ENCODE results near the gene F12.
"Not testable (repeated sequence)": the region's sequence is repeated elsewhere in the genome, so short reads cannot be mapped to it uniquely, and the experiment has no call there.

F12 gene

DNA sequence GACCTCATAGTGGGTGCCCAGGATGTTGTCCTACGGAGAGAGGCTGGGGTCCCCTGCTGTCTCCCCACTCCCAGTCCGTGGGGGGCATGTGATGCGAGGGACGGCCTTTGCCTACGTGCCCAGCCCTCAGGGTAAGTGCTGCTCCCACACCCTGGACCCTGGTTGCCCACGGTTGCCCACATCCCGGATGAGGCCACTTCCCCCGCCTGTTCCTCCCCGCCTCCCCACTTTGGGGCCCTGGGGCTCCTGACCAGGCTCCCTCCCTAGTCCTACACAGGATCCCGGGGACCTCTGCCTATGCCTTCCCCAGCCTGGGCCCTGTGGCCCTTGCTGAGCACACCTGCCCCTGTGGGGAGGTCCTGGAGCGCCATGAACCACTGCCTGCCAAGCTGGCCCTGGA is 23.6 kb downstream of the F12 start:
- no peak for DNase-seq

- DNase-seq: no peak
These were observed 25.2 kb downstream of the F12 start, which contains the start of gene SLC34A1 for GRCh38 chr5:177384134-177384533. Gene SLC34A1 (plus strand): TSS chr5:177384434. CDS start chr5:177385742, 1,308 bp downstream.

DNA sequence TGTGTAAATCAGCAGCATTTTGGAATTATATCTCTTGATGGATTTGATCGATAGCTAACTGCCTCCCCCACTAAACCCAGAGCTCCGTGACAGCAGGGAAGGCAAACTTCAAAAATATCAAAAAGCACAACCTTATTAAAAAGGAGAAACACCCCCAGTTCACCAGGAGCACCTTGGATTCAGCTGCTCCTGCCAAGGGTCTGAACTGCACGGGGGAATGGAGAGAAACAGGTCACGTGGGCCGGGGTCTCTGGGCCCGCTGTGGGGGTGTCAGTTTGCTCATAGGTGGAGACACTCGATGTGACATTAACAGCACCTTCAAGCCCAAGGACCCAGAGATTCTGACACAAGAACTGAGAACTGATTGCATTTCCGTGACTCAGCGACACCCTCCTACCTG is 26.2 kb downstream of the F12 start:
- no peak for DNase-seq

GRCh38 chr5:177382423-177383029 is 26.8 kb downstream of the F12 start:
- DNase-seq: no peak

GRCh38 chr5:177380805-177381126 is 28.6 kb downstream of the F12 start:
- no peak for DNase-seq

DNA sequence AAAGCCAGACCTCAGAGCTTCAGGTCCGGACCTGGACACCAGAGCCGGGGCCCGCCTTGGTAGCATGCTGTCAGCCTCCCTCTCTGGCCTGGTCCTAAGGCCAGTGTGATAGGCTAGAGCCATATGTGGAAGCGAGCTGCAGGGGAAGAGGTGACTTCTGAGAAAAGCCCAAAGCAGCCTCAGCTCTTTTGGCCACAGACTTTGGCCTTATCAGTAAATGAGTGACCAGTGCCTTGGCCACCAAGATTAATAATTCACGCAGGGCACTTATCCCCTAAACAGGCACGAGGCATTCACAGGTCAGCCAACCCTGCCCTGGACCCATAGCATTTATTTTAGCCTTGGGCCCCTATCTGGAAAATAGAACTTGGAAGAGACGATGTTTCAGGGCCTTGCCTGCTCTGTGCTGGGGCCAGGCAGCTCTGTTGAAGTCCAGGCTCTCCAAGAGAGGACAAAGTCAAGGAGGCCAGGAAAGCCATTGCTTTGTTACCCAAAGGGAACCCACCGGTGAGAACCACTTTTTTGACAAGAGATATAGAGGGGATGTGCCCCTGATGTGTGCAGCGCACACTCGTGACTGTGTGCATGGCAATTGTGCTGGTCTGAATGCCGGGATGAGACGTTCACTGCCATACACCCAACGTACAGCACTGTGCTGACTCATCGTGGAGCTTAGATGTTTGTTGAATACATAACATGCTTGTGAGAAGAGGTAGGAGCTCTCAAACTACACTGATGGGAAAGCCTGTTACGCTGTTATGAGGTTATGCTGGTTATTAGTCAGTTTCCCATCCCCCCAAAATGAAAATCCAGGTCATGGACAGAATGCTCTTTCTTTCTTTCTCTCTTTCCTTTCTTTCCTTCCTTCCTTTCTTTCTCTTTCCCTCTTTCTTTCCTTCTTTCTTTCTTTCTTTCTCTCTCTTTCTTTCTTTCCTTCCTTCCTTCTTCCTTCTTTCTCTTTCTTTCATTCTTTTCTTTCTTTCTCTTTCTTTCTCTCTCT is 30.2 kb downstream of the F12 start:
- no peak for DNase-seq

DNA sequence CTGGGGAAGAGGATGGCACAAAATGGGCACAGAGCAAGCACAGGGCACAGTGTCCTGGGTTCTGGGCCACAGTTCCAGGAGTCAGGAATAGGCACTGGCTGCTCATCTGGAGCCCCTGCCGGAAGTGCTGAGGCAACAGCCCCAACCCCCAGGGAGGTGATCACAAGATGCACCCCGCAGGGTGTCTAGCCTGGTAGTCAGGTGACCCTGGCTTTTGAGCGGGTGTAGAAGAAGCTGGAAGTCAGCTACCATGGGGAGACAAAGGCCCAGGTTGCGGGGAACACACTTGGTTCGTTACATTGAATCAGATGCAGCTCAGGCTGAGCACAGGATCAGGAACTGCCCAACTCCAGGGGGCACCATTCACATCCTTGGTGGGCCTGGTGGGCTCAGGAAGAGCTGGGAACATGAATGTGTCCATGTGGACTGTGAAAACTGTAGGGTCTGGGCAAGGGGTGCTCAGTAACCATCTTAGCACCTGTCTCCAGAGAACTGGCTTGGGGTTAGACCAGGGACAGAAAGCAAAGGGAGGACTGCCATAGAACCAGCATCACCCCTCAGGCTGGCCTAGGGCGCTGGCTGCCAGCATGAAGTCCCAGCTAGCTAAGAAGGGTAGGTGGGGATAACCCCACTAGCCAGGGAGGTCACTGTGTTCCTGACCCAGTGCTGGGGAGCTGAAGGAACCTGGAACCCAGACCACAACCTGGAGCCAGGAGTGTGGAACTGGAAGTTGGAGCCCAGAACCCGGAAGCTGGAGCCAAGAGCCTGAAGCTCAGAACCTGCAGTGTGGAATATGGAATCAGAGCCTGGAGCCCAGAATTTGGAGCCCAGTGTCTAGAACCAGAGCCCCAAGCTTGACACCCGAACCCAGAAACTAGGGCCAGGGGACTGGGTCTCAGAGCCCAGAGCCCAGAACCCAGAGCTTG is 31.2 kb downstream of the F12 start:
- DNase-seq: no peak

DNA sequence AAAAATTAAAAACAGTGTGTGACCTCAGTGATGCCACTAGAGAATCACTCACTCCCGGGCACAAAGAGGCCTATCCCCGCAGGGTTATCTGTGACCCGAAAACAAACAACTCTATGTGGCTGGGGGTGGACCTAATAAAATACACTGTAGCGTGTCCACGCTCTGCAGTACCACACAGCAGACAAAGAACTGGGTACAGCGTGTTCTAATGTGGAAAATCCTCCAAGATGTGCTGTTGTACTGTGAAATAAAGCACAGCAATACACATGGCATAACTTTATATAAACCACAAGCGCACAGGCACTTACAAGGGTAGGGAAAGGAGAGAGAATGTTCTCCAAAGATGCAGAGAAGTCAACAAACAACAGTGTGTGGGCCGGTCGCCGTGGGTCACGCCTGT is 33.3 kb downstream of the F12 start:
- no peak for DNase-seq

GRCh38 chr5:177375516-177375915 is 33.8 kb downstream of the F12 start:
- not testable (repeated sequence) for DNase-seq

- no peak for DNase-seq
These were observed 35.2 kb downstream of the F12 start for GRCh38 chr5:177374211-177374610.

DNA sequence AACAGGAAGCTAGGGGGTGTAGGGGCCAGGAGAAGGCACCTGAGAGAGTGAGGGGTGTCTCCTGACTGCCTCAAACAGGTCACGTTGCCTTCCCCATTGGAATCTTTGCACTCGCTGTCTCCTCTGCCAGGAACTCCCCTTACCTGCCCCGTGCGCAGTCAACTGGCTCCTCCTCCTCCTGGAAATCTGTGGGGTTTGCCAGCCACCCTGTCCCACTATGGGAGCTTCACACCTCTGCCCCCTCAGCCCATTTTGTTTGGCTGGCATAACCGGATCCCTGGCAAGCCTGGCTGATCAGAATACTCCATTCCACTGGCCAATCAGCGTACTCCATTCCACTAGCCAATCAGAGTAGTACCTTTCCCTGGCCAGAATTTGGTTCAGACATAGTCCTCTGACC is 35.6 kb downstream of the F12 start:
- DNase-seq: no peak

GRCh38 chr5:177372910-177373309 is 36.5 kb downstream of the F12 start:
- DNase-seq: no peak

DNA sequence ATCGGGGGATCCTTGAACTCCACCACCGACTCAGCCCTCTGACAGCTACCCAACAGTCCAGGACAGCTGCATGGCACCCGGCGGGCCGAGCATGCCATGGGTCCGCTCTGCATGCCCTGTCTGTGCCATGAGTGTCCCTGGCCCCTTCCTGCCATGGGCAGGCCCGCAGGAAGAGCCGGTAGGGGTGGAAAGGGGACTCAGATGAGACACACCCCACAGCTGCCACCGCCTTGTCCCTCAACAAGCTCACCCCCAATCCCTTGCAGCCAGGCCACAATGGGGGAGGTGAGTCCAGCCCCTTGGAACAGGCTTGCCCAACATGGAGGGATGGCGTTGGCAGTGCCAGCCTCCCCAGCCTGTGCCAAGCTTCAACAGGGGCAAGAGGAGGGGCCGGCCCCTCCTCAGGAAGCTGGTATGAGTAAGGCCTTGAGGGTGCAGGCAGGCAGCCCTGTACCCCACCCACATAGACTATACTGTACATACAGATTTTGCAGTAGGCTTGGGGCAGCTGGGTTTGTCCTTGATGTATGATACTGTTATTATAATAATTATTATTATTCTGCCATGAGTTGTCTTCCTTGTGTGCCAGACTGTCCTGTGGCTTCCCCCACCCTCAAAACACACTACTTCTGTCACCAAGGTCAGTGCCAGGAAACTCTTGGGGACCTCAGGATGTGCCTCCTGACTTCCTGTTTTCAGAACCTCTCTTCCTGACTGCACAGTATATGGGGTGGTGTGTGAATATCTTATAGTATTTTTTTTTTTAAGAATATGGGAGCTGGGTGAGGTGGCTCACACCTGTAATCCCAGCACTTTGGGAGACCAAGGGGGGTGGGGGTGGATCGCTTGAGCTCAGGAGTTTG is 37.1 kb downstream of the F12 start:
- no peak for DNase-seq

GRCh38 chr5:177371120-177372033 is 38.0 kb downstream of the F12 start:
- no peak for DNase-seq

- peak in 1 of 2 donors; percentile 37 for DNase-seq
These were observed 38.8 kb downstream of the F12 start for GRCh38 chr5:177370488-177371119.

- no peak for DNase-seq
These were observed 39.5 kb downstream of the F12 start for GRCh38 chr5:177369645-177370440.

DNA sequence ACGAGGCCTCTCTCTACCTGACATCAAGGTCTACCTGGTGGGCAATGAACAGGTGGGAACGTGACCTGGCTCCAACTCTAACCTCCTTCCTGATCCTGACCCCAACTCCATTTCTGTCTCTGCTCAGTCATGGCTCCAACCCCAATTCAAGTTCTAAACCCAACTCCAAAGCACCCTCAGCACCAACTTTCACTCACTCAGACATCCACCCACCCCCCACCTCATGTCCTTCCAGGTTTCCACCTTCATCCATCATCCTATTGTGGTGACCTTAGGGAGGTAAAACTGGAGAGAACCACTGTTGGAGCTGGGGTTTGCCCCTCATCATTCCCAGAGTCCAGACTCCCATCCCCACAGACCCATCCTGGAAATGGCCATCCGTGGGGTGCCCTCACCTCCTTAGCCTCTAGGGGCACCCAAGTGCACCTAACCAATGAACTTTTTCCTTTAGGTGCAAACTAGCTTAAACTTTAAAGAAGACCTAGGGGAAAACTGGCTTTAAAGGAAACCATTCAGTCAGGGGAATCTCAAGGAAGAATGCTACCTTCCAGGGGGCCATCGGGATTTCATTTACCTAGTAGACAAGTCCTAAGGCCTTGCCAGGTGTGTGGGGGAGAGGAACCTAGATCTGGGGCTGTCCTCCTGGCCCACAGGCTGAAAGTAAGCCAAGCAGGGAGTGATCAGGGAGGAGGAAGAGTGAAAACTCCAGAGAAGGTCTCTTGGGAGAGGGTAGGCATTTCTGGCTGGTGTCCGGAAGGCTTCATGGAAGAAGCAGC is 40.3 kb downstream of the F12 start:
- peak in 1 of 2 donors; percentile 49 for DNase-seq

DNA sequence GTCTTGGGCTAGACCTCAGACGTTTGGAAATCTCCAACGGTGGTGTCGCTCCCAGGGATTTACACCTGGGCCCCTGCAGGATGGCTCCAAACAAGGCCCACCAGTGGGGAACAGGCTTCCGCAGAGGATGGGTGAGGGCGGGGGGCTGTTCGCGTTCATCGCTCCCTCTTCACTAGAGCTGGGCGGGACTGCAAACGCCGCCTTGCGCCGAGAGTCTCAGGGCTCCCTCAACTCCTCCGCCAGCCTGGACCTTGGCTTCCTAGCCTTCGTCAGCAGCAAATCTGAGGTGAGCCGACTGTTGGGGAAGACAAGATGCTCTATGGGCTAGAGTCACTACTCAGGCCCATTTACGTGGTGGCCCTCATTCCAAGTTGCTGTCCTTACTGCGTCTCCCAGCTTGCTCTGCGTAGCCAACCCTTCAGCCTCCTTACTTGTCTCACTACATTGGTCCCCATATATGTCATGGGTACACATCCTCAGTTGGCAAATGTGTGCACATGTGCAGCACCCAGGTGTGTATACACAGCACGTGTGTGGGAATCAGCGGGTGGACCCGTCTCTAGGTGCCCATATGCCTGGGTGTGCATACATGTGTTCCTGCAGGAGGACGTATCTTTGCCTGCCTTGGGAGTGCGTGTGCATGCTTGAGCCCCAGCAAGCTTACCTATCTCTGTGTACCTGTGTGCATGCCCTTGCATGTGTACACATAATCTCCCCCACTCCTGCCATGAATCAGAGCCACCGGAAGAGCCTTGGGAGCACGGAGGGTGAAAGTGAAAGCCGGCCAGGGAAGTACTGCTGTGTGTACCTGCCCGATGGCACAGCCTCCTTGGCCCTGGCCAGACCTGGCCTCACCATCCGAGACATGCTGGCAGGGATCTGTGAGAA is 41.1 kb downstream of the F12 start:
- no peak for DNase-seq
